Measurements from ENCODE around the gene PINLYP. TPM values are rescaled to one million over a fixed set of nuclear protein-coding genes. Genes with fewer than 3 reads are reported as not detected.

The PINLYP gene
- total RNA-seq, 1 experiment from 2014 or later, result 11.9 TPM

GRCh38 chr19:43582495-43582894 lies 6.9 kb downstream of the PINLYP start:
- Histone ChIP-seq H2AFZ (ENCODE audit: low read length) (no peak overlapping the region), H3K18ac (ENCODE audit: insufficient read length, low read depth, low read length) (no peak overlapping the region), H2AK5ac (ENCODE audit: insufficient read length, low read length) (no peak overlapping the region), H4K20me1 (ENCODE audit: control insufficient read depth, insufficient read depth, insufficient read length) (no peaks in the 10 kb centered on the region), H4K8ac (replicated peaks; ENCODE audit: insufficient read length, low read depth, low read length) (no peak overlapping the region), H3K23ac (ENCODE audit: insufficient read length, low read depth, low read length) (no peak overlapping the region), H2BK20ac (ENCODE audit: low read depth, low read length, poor library complexity, severe bottlenecking) (no peak overlapping the region), H2BK15ac (ENCODE audit: low read depth, low read length) (no peak overlapping the region), H3K9me3 (ENCODE audit: control insufficient read depth, low read depth, low read length) (no peaks in the 10 kb centered on the region), H3K9ac (ENCODE audit: extremely low read depth, insufficient read length, low read length) (no peak overlapping the region), H3K79me1 (ENCODE audit: insufficient read depth, low read depth, low read length, poor library complexity, severe bottlenecking) (no peaks in the 10 kb centered on the region), H4K91ac (ENCODE audit: insufficient read length, low read depth, low read length) (no peak overlapping the region), H3K56ac (ENCODE audit: insufficient read length, low read depth, low read length) (no peak overlapping the region), H3K4ac (ENCODE audit: low read depth, low read length) (no peak overlapping the region), H2BK120ac (ENCODE audit: low read depth, low read length, poor library complexity, severe bottlenecking) (no peak overlapping the region), H2BK5ac (ENCODE audit: insufficient read length, low read length) (no peak overlapping the region), H3K79me2 (ENCODE audit: insufficient read depth, low read length) (no peaks in the 10 kb centered on the region), H3K4me2 (ENCODE audit: insufficient read depth, insufficient read length, low read length) (no peak overlapping the region), H3K27me3 (ENCODE audit: insufficient read depth, low read length) (no peaks in the 10 kb centered on the region), H2BK12ac (ENCODE audit: insufficient read length, low read depth, low read length) (no peak overlapping the region), H4K5ac (ENCODE audit: insufficient read length, low read depth, low read length) (no peak overlapping the region), H3K4me1 (ENCODE audit: insufficient read depth, low read length) (no peaks in the 10 kb centered on the region), H3K14ac (ENCODE audit: insufficient read depth, low read length) (no peak overlapping the region), H3T11ph (ENCODE audit: low read length) (no peak overlapping the region), H3K23me2 (ENCODE audit: insufficient read length, low read depth, low read length, poor library complexity, severe bottlenecking) (peaks cover 5% of the 10 kb centered on the region), H3K27ac (ENCODE audit: insufficient read length, low read depth, low read length) (no peak overlapping the region)
- TF ChIP-seq, protein P1, sequence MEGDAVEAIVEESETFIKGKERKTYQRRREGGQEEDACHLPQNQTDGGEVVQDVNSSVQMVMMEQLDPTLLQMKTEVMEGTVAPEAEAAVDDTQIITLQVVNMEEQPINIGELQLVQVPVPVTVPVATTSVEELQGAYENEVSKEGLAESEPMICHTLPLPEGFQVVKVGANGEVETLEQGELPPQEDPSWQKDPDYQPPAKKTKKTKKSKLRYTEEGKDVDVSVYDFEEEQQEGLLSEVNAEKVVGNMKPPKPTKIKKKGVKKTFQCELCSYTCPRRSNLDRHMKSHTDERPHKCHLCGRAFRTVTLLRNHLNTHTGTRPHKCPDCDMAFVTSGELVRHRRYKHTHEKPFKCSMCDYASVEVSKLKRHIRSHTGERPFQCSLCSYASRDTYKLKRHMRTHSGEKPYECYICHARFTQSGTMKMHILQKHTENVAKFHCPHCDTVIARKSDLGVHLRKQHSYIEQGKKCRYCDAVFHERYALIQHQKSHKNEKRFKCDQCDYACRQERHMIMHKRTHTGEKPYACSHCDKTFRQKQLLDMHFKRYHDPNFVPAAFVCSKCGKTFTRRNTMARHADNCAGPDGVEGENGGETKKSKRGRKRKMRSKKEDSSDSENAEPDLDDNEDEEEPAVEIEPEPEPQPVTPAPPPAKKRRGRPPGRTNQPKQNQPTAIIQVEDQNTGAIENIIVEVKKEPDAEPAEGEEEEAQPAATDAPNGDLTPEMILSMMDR (conservative IDR thresholded peaks at IDR 0.05), result no peak
- H3K4me1 Mint-ChIP-seq, result peaks cover 21 to 30% of the 10 kb centered on the region in 2 experiments
- peaks cover 4 to 22% (median 15%) of the 10 kb centered on the region in 3 experiments; a peak in 4 of 7 replicates for H3K36me3 Mint-ChIP-seq (ENCODE audit: insufficient read depth in 1 of 3, low read depth in 3 of 3)
- no peaks in the 10 kb centered on the region for H3K9me3 Mint-ChIP-seq
- no peak overlapping the region for H3K27ac Mint-ChIP-seq
- H3K27me3 Mint-ChIP-seq (ENCODE audit: low read depth), result no peaks in the 10 kb centered on the region
- no CpG with 5 or more reads among the region's 2 CpGs for WGBS (ENCODE audit: extremely low coverage, insufficient read length, low lambda C conversion rate)
- no peak for DNase-seq
- H3K4me3 Mint-ChIP-seq, result no peak overlapping the region

Measured in H9 (cell line).